GM23248 (cell line): ENCODE measurements around the gene CYFIP1.

Experiments
- EZH2 ChIP-seq: fragments of 200-600 bp; sonication (generic); IDR thresholded peaks from 2 replicates; pipeline ENCODE4 v1.6.1; 2018; ENCODE audit warnings: antibody characterized with exemption, mild to moderate bottlenecking; ENCODE audit not compliant: insufficient read depth, poor library complexity, severe bottlenecking
- EZH2phosphoT487 ChIP-seq: fragments of 200-600 bp; sonication (generic); IDR thresholded peaks from 2 replicates; pipeline ENCODE4 v1.6.1; 2018; ENCODE audit warnings: antibody characterized with exemption, moderate library complexity, mild to moderate bottlenecking, low read depth; ENCODE audit not compliant: insufficient read depth

DNA sequence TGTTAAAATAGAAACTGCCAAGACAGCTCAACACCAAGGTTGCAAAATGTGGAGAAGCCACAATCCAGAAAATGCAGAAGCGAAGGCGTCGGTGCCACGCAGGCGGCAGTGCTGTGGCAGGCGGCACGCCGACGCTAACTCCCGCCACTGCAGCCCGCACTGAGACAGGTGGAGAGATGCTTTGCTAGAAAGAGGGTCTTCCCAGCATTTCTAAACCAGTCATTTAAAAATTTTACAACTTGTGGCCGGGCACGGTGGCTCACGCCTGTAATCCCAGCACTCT lies 23.2 kb downstream of the CYFIP1 start:
- TF ChIP-seq EZH2 (no peak), EZH2phosphoT487 (no peak)
